Measurements from ENCODE around the gene WARS2.
"Not testable (repeated sequence)": the region's sequence is repeated elsewhere in the genome, so short reads cannot be mapped to it uniquely, and the experiment has no call there.

Gene WARS2

DNA sequence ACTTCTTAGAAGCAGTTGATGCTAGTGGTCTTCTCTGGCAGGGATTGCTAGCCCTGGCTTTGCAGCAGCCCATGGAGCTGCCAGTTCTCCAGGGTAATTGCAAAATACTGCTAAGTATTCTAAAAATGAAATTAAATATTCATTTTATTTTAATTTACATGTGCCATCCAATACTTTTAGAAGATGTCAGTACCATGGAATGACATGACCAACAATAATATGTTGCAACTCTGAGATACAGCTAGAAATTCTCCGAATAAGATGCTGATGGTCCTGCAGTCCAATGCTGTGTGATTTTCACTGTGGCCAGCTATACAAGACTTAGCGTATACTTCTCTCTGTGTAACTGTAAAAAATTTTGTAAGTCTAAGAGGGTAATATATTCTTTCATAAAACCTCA, 20.0 kb upstream of the WARS2 start:
- Histone ChIP-seq H2AK5ac (ENCODE audit: low read length) (no peak overlapping the region), H3K79me2 (ENCODE audit: control insufficient read depth, insufficient read depth, low read length) (no peaks in the 10 kb centered on the region), H3K9ac (ENCODE audit: low read length) (no peak overlapping the region), H2BK120ac (ENCODE audit: low read depth, low read length) (no peak overlapping the region), H3K79me1 (ENCODE audit: low read length) (no peaks in the 10 kb centered on the region), H4K8ac (ENCODE audit: low read depth, low read length) (no peak overlapping the region), H3K23ac (ENCODE audit: low read length) (no peak overlapping the region), H3K4ac (ENCODE audit: low read depth, low read length) (no peak overlapping the region), H2BK5ac (ENCODE audit: low read length) (no peak overlapping the region), H3K4me2 (ENCODE audit: low read length) (no peak overlapping the region), H3K36me3 (ENCODE audit: control insufficient read depth, insufficient read depth, low read length) (peaks cover 4% of the 10 kb centered on the region), H3K4me3 (ENCODE audit: low read length) (no peak overlapping the region), H3K18ac (ENCODE audit: low read length) (no peak overlapping the region), H3K27me3 (ENCODE audit: insufficient read depth, low read length, poor library complexity) (no peaks in the 10 kb centered on the region), H4K5ac (ENCODE audit: low read length) (no peak overlapping the region), H3K56ac (ENCODE audit: low read length) (no peak overlapping the region), H2BK15ac (replicated peaks; ENCODE audit: low read depth) (no peak overlapping the region), H3K27ac (ENCODE audit: low read depth, low read length) (no peak overlapping the region), H3K4me1 (ENCODE audit: control insufficient read depth, low read depth, low read length) (no peaks in the 10 kb centered on the region)
- WGBS (ENCODE audit: extremely low coverage, insufficient coverage, low lambda C conversion rate): no CpG with 5 or more reads among the region's 2 CpGs
- DNase-seq: no peak

DNA sequence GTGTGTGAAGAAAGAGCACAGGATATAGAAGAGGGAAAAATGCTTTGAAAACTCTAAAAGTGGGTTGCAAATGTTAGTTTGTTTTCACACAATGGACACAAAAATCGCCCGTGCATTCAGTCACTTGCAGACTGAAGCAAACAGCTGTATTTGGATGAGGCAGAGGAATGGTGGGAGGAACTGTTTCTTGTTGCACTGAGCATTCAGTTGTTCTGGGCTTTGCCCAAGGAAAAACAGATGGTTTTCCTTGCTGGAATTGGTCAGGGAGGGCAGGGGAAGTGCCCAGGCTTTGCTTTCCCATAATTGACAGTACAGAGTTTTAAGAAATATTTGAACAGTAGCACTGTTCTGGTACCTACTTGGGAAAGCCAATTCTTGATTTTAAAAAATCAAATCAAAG, 19.5 kb upstream of the WARS2 start:
- WGBS (ENCODE audit: extremely low coverage, insufficient coverage, low lambda C conversion rate): no CpG with 5 or more reads among the region's 2 CpGs

DNA sequence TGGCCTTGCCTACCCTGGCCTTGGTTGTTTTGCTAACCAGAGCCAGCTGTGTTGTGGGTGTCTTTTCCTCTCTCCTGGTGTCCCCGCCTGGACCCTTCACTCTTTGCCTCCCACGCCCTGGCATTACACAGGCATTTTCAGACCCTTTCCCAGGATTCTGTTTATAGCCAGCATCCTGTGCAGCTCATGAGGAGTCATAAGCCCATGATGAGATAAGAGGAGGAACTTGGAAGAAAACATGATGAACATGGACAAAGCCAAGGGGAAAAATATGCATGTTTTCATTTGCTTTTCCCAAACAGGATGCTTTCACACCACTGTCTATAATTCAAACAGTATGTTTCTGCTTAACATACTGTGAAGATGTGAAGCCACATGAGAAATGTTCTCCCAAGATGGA, 18.7 kb upstream of the WARS2 start:
- H2BK15ac ChIP-seq (replicated peaks; ENCODE audit: low read depth): no peak overlapping the region
- H2AK5ac ChIP-seq (ENCODE audit: low read length): no peak overlapping the region
- no peak overlapping the region for H3K4me3 ChIP-seq (ENCODE audit: low read length)
- no peak overlapping the region for H4K5ac ChIP-seq (ENCODE audit: low read length)
- peaks cover 4% of the 10 kb centered on the region for H3K36me3 ChIP-seq (ENCODE audit: control insufficient read depth, insufficient read depth, low read length)
- H3K4me1 ChIP-seq (ENCODE audit: control insufficient read depth, low read depth, low read length): no peaks in the 10 kb centered on the region
- no peaks in the 10 kb centered on the region for H3K27me3 ChIP-seq (ENCODE audit: insufficient read depth, low read length, poor library complexity)
- H3K27ac ChIP-seq (ENCODE audit: low read depth, low read length): no peak overlapping the region
- no peak overlapping the region for H3K4me2 ChIP-seq (ENCODE audit: low read length)
- H3K4ac ChIP-seq (ENCODE audit: low read depth, low read length): no peak overlapping the region
- no CpG with 5 or more reads among the region's 2 CpGs for WGBS (ENCODE audit: extremely low coverage, insufficient coverage, low lambda C conversion rate)
- no peak overlapping the region for H3K9ac ChIP-seq (ENCODE audit: low read length)
- H2BK120ac ChIP-seq (ENCODE audit: low read depth, low read length): no peak overlapping the region
- no peak overlapping the region for H3K56ac ChIP-seq (ENCODE audit: low read length)
- no peak overlapping the region for H3K23ac ChIP-seq (ENCODE audit: low read length)
- no peaks in the 10 kb centered on the region for H3K79me1 ChIP-seq (ENCODE audit: low read length)
- H3K79me2 ChIP-seq (ENCODE audit: control insufficient read depth, insufficient read depth, low read length): no peaks in the 10 kb centered on the region
- H2BK5ac ChIP-seq (ENCODE audit: low read length): no peak overlapping the region
- no peak overlapping the region for H4K8ac ChIP-seq (ENCODE audit: low read depth, low read length)
- H3K18ac ChIP-seq (ENCODE audit: low read length): no peak overlapping the region
- DNase-seq: no peak

More for the DNA sequence above, 19.5 kb upstream of the WARS2 start:
- Histone ChIP-seq H2AK5ac (ENCODE audit: low read length) (no peak overlapping the region), H3K36me3 (ENCODE audit: control insufficient read depth, insufficient read depth, low read length) (peaks cover 4% of the 10 kb centered on the region), H4K8ac (ENCODE audit: low read depth, low read length) (no peak overlapping the region), H3K4ac (ENCODE audit: low read depth, low read length) (no peak overlapping the region), H3K79me1 (ENCODE audit: low read length) (no peaks in the 10 kb centered on the region), H3K18ac (ENCODE audit: low read length) (no peak overlapping the region), H3K9ac (ENCODE audit: low read length) (no peak overlapping the region), H2BK15ac (replicated peaks; ENCODE audit: low read depth) (no peak overlapping the region), H3K4me3 (ENCODE audit: low read length) (no peak overlapping the region), H3K4me2 (ENCODE audit: low read length) (no peak overlapping the region), H3K4me1 (ENCODE audit: control insufficient read depth, low read depth, low read length) (no peaks in the 10 kb centered on the region), H2BK120ac (ENCODE audit: low read depth, low read length) (no peak overlapping the region), H3K79me2 (ENCODE audit: control insufficient read depth, insufficient read depth, low read length) (no peaks in the 10 kb centered on the region), H2BK5ac (ENCODE audit: low read length) (no peak overlapping the region), H3K56ac (ENCODE audit: low read length) (no peak overlapping the region), H3K27me3 (ENCODE audit: insufficient read depth, low read length, poor library complexity) (no peaks in the 10 kb centered on the region), H3K27ac (ENCODE audit: low read depth, low read length) (no peak overlapping the region), H3K23ac (ENCODE audit: low read length) (no peak overlapping the region), H4K5ac (ENCODE audit: low read length) (no peak overlapping the region)
- DNase-seq: no peak

DNA sequence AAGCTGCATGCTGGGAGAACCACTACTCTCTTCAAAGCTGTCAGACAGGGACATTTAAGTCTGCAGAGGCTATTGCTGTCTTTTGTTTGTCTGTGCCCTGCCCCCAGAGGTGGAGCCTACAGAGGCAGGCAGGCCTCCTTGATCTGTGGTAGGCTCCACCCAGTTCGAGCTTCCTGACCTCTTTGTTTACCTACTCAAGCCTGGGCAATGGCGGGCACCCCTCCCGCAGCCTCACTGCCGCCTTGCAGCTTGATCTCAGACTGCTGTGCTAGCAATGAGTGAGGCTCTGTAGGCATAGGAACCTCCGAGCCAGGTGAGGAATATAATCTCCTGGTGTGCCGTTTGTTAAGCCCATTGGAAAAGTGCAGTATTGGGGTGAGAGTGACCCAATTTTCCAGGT, 16.3 kb upstream of the WARS2 start:
- H3K36me3 ChIP-seq (ENCODE audit: control insufficient read depth, insufficient read depth, low read length); H3K4me3 ChIP-seq (ENCODE audit: low read length); H3K79me1 ChIP-seq (ENCODE audit: low read length); H3K4me2 ChIP-seq (ENCODE audit: low read length); H2BK15ac ChIP-seq (replicated peaks; ENCODE audit: low read depth); H3K18ac ChIP-seq (ENCODE audit: low read length); DNase-seq; H3K27ac ChIP-seq (ENCODE audit: low read depth, low read length); H2AK5ac ChIP-seq (ENCODE audit: low read length); H3K79me2 ChIP-seq (ENCODE audit: control insufficient read depth, insufficient read depth, low read length); H4K5ac ChIP-seq (ENCODE audit: low read length); H3K4me1 ChIP-seq (ENCODE audit: control insufficient read depth, low read depth, low read length); H2BK5ac ChIP-seq (ENCODE audit: low read length); H4K8ac ChIP-seq (ENCODE audit: low read depth, low read length); H3K56ac ChIP-seq (ENCODE audit: low read length); H3K23ac ChIP-seq (ENCODE audit: low read length); H3K9ac ChIP-seq (ENCODE audit: low read length); H3K4ac ChIP-seq (ENCODE audit: low read depth, low read length); H3K27me3 ChIP-seq (ENCODE audit: insufficient read depth, low read length, poor library complexity); H2BK120ac ChIP-seq (ENCODE audit: low read depth, low read length): not testable (repeated sequence)
- WGBS (ENCODE audit: extremely low coverage, insufficient coverage, low lambda C conversion rate): no CpG with 5 or more reads among the region's 6 CpGs

DNA sequence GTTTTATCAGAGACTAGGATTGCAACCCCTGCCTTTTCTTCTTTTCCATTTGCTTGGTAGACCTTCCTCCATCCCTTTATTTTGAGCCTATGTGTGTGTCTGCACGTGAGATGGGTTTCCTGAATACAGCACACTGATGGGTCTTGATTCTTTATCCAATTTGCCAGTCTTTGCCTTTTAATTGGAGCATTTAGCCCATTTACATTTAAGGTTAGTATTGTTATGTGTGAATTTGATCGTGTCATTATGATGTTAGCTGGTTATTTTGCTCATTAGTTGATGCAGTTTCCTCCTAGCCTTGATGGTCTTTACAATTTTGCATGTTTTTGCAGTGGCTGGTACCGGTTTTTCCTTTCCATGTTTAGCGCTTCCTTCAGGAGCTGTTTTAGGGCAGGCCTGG, 14.6 kb upstream of the WARS2 start:
- H3K27me3 ChIP-seq (ENCODE audit: insufficient read depth, low read length, poor library complexity): not testable (repeated sequence)
- WGBS (ENCODE audit: extremely low coverage, insufficient coverage, low lambda C conversion rate): no CpG with 5 or more reads among the region's 4 CpGs

DNA sequence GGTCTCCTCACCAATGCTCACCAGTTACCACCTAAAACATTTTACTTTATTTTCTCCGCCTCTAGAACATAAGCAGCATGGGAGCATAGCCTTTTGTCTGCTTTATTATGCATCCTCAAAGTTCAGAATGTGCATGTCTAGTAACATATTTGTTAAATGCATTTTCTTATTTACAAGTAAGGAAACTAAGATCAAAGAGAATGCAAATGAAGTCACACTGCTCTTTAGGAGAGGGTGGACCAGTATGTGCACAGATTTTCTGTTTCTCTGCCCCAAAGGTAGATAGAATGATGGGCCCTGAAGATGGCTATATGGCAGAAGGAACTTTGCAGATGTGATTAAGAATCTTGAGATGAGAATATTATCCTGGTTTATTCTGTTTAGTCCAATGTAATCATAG, 9.7 kb upstream of the WARS2 start:
- no CpG with 5 or more reads among the region's 1 CpG for WGBS (ENCODE audit: extremely low coverage, insufficient coverage, low lambda C conversion rate)
- Histone ChIP-seq H3K4ac (ENCODE audit: low read depth, low read length) (no peak overlapping the region), H3K4me2 (ENCODE audit: low read length) (no peak overlapping the region), H3K4me3 (ENCODE audit: low read length) (no peak overlapping the region), H3K23ac (ENCODE audit: low read length) (no peak overlapping the region), H3K36me3 (ENCODE audit: control insufficient read depth, insufficient read depth, low read length) (peaks cover 2% of the 10 kb centered on the region), H2AK5ac (ENCODE audit: low read length) (no peak overlapping the region), H3K79me2 (ENCODE audit: control insufficient read depth, insufficient read depth, low read length) (no peaks in the 10 kb centered on the region), H3K18ac (ENCODE audit: low read length) (no peak overlapping the region), H2BK120ac (ENCODE audit: low read depth, low read length) (no peak overlapping the region), H4K8ac (ENCODE audit: low read depth, low read length) (no peak overlapping the region), H3K56ac (ENCODE audit: low read length) (no peak overlapping the region), H2BK5ac (ENCODE audit: low read length) (no peak overlapping the region), H3K4me1 (ENCODE audit: control insufficient read depth, low read depth, low read length) (no peaks in the 10 kb centered on the region), H3K79me1 (ENCODE audit: low read length) (no peaks in the 10 kb centered on the region), H3K27ac (ENCODE audit: low read depth, low read length) (no peak overlapping the region), H3K27me3 (ENCODE audit: insufficient read depth, low read length, poor library complexity) (no peaks in the 10 kb centered on the region), H3K9ac (ENCODE audit: low read length) (no peak overlapping the region), H4K5ac (ENCODE audit: low read length) (no peak overlapping the region), H2BK15ac (replicated peaks; ENCODE audit: low read depth) (no peak overlapping the region)
- no peak for DNase-seq

More for the DNA sequence above, 14.6 kb upstream of the WARS2 start:
- H2BK120ac ChIP-seq (ENCODE audit: low read depth, low read length); DNase-seq; H3K79me2 ChIP-seq (ENCODE audit: control insufficient read depth, insufficient read depth, low read length); H3K4ac ChIP-seq (ENCODE audit: low read depth, low read length); H3K9ac ChIP-seq (ENCODE audit: low read length); H4K8ac ChIP-seq (ENCODE audit: low read depth, low read length); H3K23ac ChIP-seq (ENCODE audit: low read length); H2BK5ac ChIP-seq (ENCODE audit: low read length); H3K4me1 ChIP-seq (ENCODE audit: control insufficient read depth, low read depth, low read length); H3K27ac ChIP-seq (ENCODE audit: low read depth, low read length); H2BK15ac ChIP-seq (replicated peaks; ENCODE audit: low read depth); H3K18ac ChIP-seq (ENCODE audit: low read length); H3K56ac ChIP-seq (ENCODE audit: low read length); H3K36me3 ChIP-seq (ENCODE audit: control insufficient read depth, insufficient read depth, low read length); H3K79me1 ChIP-seq (ENCODE audit: low read length); H3K4me3 ChIP-seq (ENCODE audit: low read length); H2AK5ac ChIP-seq (ENCODE audit: low read length); H3K4me2 ChIP-seq (ENCODE audit: low read length); H4K5ac ChIP-seq (ENCODE audit: low read length): not testable (repeated sequence)

Data from mesendoderm (in vitro differentiated cells).